Hepatocyte (in vitro differentiated cells): ENCODE measurements around the gene ZNF492. TPM values are rescaled to one million over a fixed set of nuclear protein-coding genes. Genes with fewer than 3 reads are reported as not detected.

Source experiments
- DNase-seq: peaks from one replicate; pipeline ENCODE4 v3.0.0-alpha.2; 2016; ENCODE audit warnings: low spot score
- H2AFZ ChIP-seq: fragments of 200-600 bp; sonication (generic); 2 replicates; pipeline ENCODE4 v1.6.0; 2016; ENCODE audit warnings: antibody characterized with exemption, mild to moderate bottlenecking
- H3K27ac ChIP-seq: fragments of 200-600 bp; sonication (generic); 2 replicates; pipeline ENCODE4 v1.5.1; 2016; ENCODE audit warnings: mild to moderate bottlenecking
- H3K27me3 ChIP-seq: fragments of 200-600 bp; sonication (generic); 2 replicates; pipeline ENCODE4 v1.6.1; 2016
- H3K36me3 ChIP-seq: fragments of 200-600 bp; sonication (generic); replicated peaks from 2 replicates; pipeline ENCODE4 v1.5.1; 2016; ENCODE audit warnings: low read depth; ENCODE audit not compliant: insufficient read depth
- H3K4me1 ChIP-seq: fragments of 200-600 bp; sonication (generic); 2 replicates; pipeline ENCODE4 v1.5.1; 2016; ENCODE audit warnings: mild to moderate bottlenecking, moderate library complexity; ENCODE audit not compliant: insufficient read depth
- H3K4me2 ChIP-seq: fragments of 200-600 bp; sonication (generic); 2 replicates; pipeline ENCODE4 v1.6.0; 2016
- H3K4me3 ChIP-seq: fragments of 200-600 bp; sonication (generic); 2 replicates; pipeline ENCODE4 v1.5.1; 2016; ENCODE audit warnings: mild to moderate bottlenecking
- H3K79me2 ChIP-seq: fragments of 200-600 bp; sonication (generic); 2 replicates; pipeline ENCODE4 v1.6.0; 2017; ENCODE audit warnings: mild to moderate bottlenecking
- H3K9me2 ChIP-seq: fragments of 200-600 bp; sonication (generic); replicated peaks from 2 replicates; pipeline ENCODE4 v1.6.0; 2017; ENCODE audit warnings: mild to moderate bottlenecking; ENCODE audit not compliant: insufficient read depth
- H3K9me3 ChIP-seq: fragments of 200-600 bp; sonication (generic); 2 replicates; pipeline ENCODE4 v1.5.1; 2016; ENCODE audit warnings: low read depth, mild to moderate bottlenecking
- H4K20me1 ChIP-seq: fragments of 200-600 bp; sonication (generic); 2 replicates; pipeline ENCODE4 v1.6.0; 2016; ENCODE audit warnings: mild to moderate bottlenecking; ENCODE audit not compliant: insufficient read depth, poor library complexity, severe bottlenecking
- CTCF ChIP-seq: fragments of 200-600 bp; sonication (generic); IDR thresholded peaks from 2 replicates; pipeline ENCODE4 v1.5.1; 2016; ENCODE audit warnings: antibody characterized with exemption, mild to moderate bottlenecking; ENCODE audit not compliant: poor library complexity
- EZH2 ChIP-seq: fragments of 200-600 bp; sonication (generic); IDR thresholded peaks from 2 replicates; pipeline ENCODE4 v1.6.1; 2016; ENCODE audit warnings: antibody characterized with exemption, mild to moderate bottlenecking, borderline replicate concordance
- EZH2phosphoT487 ChIP-seq: fragments of 200-600 bp; sonication (generic); IDR thresholded peaks from one replicate; pipeline ENCODE4 v1.6.1; 2018; ENCODE audit warnings: antibody characterized with exemption, mild to moderate bottlenecking, low read depth, moderate library complexity; ENCODE audit not compliant: unreplicated experiment, severe bottlenecking
- WGBS: methylation state at CpG from one replicate; pipeline ENCODE4 v1.1.6; 2016; ENCODE audit warnings: low lambda C conversion rate; ENCODE audit errors: missing lambda C conversion rate; 5-methylcytosine and 5-hydroxymethylcytosine counted together
- polyA plus RNA-seq: library from polyadenylated mRNA; unstranded; fragments of >200 nt; fragmentation: Nextera tagmentation; extraction: Ambion mirVana; gene quantifications from 2 replicates; pipeline ENCODE4 v1.2.1, GENCODE V29; 2016
- total RNA-seq: library from RNA; depleted of rRNA; stranded (reverse); fragments of >200 nt; gene quantifications from 2 replicates; pipeline ENCODE4 v1.2.3, GENCODE V29; 2014

ZNF492 gene
- total and polyA plus RNA-seq, 2 experiments from 2014 or later: not detected

- Histone ChIP-seq H3K4me1 (no peaks in the 10 kb centered on the region), H4K20me1 (no peaks in the 10 kb centered on the region), H3K9me3 (no peaks in the 10 kb centered on the region), H3K27ac (no peak overlapping the region), H3K27me3 (no peaks in the 10 kb centered on the region), H3K9me2 (no peaks in the 10 kb centered on the region), H3K4me2 (no peak overlapping the region), H3K36me3 (no peaks in the 10 kb centered on the region), H3K79me2 (no peaks in the 10 kb centered on the region), H2AFZ (no peak overlapping the region), H3K4me3 (no peak overlapping the region)
- WGBS: 83% methylated on average over 6 of the region's 6 CpGs
- TF ChIP-seq EZH2: no peak
- no peak for DNase-seq
These were observed 13.7 kb upstream of the ZNF492 start for GRCh38 chr19:22620401-22620800.

- TF ChIP-seq EZH2phosphoT487 (no peak), EZH2 (no peak), CTCF (no peak)
- Histone ChIP-seq H3K9me3 (no peaks in the 10 kb centered on the region), H3K4me1 (no peaks in the 10 kb centered on the region), H3K27me3 (no peaks in the 10 kb centered on the region), H3K4me3 (no peak overlapping the region), H3K4me2 (no peak overlapping the region), H2AFZ (no peak overlapping the region), H3K27ac (no peak overlapping the region), H3K79me2 (no peaks in the 10 kb centered on the region), H4K20me1 (no peaks in the 10 kb centered on the region), H3K36me3 (no peaks in the 10 kb centered on the region), H3K9me2 (no peaks in the 10 kb centered on the region)
- WGBS: 75% methylated on average over 1 of the region's 1 CpG
- no peak for DNase-seq
These were observed 13.2 kb upstream of the ZNF492 start for GRCh38 chr19:22620912-22621311.

- TF ChIP-seq CTCF (no peak), EZH2 (no peak), EZH2phosphoT487 (no peak)
- H3K9me3 ChIP-seq: no peaks in the 10 kb centered on the region
- no peak overlapping the region for H3K4me3 ChIP-seq
- no peak for DNase-seq
- no peak overlapping the region for H2AFZ ChIP-seq
- H3K79me2 ChIP-seq: no peaks in the 10 kb centered on the region
- no peaks in the 10 kb centered on the region for H3K4me1 ChIP-seq
- no peaks in the 10 kb centered on the region for H3K9me2 ChIP-seq
- 24% methylated on average over 1 of the region's 1 CpG for WGBS
- H4K20me1 ChIP-seq: no peaks in the 10 kb centered on the region
- no peak overlapping the region for H3K4me2 ChIP-seq
- no peaks in the 10 kb centered on the region for H3K27me3 ChIP-seq
- no peaks in the 10 kb centered on the region for H3K36me3 ChIP-seq
- no peak overlapping the region for H3K27ac ChIP-seq
These were observed 12.1 kb upstream of the ZNF492 start for GRCh38 chr19:22622020-22622419.

GRCh38 chr19:22622901-22623840 lies 11.0 kb upstream of the ZNF492 start:
- no peak overlapping the region for H3K27ac ChIP-seq
- no peaks in the 10 kb centered on the region for H3K9me2 ChIP-seq
- no peaks in the 10 kb centered on the region for H3K27me3 ChIP-seq
- H3K4me3 ChIP-seq: no peak overlapping the region
- no peak overlapping the region for H3K4me2 ChIP-seq
- H3K9me3 ChIP-seq: no peaks in the 10 kb centered on the region
- no peak overlapping the region for H2AFZ ChIP-seq
- TF ChIP-seq EZH2 (no peak), EZH2phosphoT487 (no peak), CTCF (no peak)
- no peaks in the 10 kb centered on the region for H3K4me1 ChIP-seq
- no peaks in the 10 kb centered on the region for H3K79me2 ChIP-seq
- no peaks in the 10 kb centered on the region for H4K20me1 ChIP-seq
- no peaks in the 10 kb centered on the region for H3K36me3 ChIP-seq
- DNase-seq: no peak
- 93% methylated on average over 30 of the region's 71 CpGs for WGBS
